GM21528 (cell line): Measurements from ENCODE around the gene OGDH.

ENCODE experiments used
- ATAC-seq: cut with Tn5 transposase; IDR thresholded peaks from one replicate; pipeline ENCODE4 v1.9.1; 2021; ENCODE audit warnings: mild to moderate bottlenecking, moderate library complexity; ENCODE audit not compliant: unreplicated experiment, low FRiP score

The OGDH gene

DNA sequence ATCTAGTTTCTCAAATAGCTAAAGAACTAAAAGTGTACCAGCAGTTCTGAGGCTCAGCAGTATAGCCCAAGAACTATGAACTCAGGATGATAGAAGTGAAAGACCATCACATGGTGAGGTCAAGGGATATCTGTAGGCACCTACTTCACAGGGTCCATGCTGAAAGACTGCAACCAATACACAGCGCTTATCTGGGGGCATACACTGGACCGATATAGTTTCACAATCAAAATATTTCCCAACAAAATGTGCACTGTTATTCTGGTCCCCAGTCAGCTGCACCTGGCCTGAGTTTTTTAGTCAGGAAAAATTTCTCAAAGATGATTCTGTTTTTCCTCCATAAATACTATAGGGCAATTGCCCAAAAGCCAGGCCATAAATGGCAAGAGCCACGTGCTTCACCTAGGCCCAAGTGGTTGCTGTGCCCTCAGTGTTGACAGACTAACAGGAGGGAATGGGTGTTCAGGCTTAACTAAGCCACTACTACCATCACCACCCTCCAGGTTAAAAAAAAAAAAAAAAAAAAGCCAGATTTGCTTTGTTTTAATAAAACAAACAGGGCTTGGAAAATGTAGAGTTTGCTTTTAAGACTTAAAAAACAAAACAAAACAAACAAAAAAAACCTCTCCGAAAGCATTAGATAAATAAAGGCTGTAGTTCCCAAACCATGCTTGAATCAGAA, 58.5 kb downstream of the OGDH start:
- ATAC-seq, result no peak

DNA sequence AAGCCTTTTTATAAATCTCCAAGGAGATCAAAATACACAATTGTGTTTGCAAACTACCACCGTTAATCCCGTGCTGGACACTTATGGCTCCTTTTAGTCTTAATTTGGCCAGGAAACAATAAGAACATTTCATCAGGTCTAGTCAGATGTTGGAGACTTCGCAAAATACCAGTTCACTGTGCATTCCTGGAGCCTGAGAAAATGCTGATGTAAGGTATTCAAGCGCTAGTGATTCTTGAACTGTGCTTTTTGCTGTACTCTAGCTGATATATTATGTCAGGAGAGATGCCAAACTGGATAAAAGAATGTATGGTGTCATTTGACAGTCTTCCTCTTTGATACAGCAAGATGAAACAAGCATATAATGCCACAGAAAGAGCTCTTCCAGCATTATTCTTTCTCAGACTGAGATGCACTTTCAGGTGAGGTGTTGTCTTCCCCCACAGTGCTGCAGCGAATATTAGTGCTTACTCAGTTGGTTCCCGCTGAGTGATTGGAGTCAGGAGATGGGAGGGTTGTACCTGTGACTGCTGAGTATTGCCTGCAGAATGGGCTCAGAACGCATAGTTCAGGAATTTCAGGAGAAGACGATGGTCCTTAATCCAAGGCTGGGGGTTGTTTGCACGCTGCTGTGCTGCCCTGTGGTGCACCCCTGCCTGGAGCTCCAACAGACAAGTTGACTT, 59.2 kb downstream of the OGDH start:
- ATAC-seq, result no peak

DNA sequence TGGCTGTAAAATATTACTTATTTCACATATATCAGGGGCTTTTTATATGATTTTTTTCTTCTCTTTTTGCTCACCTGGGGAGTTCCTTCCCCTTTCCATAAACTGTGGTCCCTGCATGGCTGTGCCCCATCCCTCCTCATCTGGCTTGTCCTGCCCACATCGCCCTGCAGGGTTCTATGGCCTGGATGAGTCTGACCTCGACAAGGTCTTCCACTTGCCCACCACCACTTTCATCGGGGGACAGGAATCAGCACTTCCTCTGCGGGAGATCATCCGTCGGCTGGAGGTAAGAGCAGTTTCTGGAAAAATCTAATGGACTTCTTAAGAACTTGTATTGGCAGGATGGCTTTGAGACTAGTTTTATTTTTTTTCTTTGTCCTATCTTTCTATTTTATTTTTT, 60.1 kb downstream of the OGDH start:
- no peak for ATAC-seq

DNA sequence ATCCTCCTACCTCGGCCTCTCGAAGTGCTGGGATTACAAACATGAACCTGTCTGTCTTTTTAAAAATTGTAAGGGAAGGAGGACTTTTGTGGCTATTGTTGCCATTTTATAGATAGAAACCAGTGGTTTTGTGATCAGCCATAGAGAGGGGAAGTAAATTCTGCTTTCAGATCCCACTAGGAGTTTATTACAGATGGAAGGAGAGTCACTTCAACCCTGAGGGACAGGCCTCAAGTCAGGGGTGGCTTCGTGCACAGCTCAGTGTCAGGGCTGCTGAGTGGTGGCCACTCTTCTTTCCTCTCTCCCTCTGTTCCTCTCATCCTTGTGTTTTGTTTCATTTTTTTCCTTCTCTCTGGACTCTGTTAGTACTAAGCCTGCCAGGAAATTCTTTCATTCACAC, 60.8 kb downstream of the OGDH start:
- no peak for ATAC-seq

DNA sequence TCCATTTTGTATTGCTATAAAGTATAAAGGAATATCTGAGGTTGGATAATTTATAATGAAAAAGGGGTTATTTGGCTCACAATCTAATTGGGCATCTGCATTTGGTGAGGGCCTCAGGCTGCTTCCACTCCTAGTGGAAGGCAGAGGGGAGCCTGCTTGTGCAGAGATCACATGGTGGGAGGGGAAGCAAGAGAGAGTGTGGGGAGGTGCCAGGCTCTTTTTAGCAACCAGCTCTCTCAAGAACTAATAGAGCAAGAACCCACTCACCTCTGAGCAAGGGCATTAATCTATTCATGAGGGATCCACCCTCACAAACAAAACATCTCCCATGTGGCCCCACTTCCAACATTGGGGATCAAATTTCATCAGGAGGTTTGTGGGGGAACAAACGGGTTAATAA, 64.6 kb downstream of the OGDH start:
- no peak for ATAC-seq

DNA sequence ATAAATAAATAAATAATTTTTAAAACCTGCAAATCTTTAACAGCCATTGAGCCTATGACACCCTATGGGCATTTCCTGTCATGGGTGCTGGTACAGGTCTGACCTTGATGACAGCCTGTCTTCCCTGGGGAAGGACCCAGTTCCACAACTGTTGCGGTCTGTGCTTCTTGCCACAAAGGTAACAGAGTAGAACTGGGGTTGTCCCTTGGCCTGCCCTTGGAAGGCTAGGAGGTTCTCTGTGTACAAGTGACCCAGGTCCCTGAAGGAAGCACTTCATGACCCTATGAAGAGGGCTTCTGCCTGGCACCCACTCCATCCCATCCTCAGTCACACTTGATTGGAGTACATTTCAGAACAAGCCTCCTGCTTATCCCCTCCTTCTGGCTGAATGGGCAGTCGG, 66.9 kb downstream of the OGDH start:
- ATAC-seq, result no peak

DNA sequence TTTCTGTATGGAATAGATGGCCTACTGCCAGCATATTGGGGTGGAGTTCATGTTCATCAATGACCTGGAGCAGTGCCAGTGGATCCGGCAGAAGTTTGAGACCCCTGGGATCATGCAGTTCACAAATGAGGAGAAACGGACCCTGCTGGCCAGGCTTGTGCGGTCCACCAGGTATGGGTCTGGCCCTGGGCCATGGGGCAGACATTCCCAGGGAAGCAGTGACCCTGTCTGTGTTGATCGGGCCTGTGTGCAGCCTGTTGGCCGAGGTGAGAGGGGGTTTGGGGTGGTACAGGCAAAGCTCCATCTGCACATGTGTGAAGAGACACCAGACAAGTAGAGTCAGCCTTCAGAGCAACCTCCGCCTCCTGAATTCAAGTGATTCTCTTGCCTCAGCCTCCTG, 67.3 kb downstream of the OGDH start:
- no peak for ATAC-seq

DNA sequence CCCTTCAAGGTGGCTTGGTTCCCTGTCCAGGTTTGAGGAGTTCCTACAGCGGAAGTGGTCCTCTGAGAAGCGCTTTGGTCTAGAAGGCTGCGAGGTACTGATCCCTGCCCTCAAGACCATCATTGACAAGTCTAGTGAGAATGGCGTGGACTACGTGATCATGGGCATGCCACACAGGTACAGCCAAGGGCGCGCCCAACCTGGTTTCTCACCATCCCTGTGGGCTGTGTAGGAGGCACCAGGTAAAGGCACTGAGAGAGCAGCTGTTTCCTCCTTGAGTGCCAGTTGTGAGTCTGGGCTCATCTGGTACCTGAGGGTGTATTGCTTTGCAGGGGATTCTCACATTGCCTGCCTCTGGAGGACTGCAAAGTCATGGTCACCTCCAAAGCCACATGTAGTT, 68.0 kb downstream of the OGDH start:
- ATAC-seq, result no peak

DNA sequence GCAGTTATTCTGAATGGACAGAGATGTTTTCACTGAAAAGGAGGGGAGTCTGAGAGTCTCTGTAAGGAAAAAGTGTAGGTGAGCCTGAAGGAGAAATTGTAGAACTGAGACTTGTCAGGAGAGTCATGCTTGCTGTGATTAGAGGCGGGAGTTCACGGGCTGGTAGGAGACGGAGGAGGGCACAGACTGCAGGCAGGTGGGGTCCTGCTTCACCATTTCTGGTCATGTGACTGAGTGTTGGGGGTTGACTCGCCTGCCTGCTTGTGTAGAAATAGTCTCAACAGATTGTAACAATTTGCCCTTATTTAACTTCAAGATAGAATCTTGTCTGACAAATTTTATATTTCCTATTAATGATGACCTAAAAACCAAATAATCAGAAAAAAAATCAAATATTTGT, 70.3 kb downstream of the OGDH start:
- ATAC-seq, result no peak

DNA sequence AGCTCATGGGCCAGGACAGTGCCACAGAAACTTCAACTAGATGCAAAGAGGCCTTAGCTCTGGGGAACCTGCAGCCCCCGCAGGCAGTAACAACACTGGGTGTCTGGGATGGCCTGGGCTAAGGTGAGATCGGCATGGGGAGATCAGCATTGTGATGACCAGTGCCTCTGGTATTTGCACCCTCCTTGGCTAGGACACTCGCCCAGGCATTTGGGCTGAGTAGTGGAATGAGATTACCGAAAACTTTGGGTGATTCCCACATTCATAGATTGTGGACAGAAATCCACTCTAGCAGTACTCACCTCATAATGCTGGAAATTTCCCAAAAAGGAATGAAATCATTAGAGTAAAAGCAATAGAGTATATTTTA, 71.7 kb downstream of the OGDH start:
- no peak for ATAC-seq

DNA sequence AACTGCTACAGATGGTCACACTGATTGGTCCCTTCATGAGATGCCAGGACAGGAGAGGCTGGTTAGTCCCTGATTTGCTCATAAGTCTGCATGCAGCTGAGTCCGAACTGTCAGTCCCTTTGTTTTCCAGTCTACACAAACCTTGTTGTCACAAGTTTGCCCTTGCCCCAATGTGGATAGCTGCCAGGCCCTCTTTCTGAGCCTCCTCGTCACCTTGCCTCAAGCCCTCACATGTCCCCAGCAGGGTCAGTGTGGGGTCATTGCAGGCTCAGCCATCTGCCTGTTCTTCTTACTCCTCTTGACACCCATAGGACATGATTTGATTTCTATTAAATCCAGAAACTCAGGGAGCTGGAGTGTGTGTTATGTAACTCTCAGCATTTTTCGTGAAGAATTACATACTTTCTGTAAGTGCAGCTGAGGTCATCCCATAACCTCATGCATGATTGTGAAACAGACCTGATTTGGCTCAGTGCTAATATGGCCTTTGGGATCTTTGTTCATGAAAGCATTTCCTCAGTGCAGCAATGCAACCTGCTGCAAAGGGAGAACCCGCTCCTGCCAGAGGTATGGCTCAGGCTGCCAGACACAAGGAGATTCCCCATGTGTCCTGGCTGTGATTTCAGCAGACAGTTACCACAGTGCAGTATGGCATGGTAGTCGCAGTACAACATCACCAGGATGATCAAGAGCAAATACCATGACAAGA, 72.2 kb downstream of the OGDH start:
- ATAC-seq, result no peak

DNA sequence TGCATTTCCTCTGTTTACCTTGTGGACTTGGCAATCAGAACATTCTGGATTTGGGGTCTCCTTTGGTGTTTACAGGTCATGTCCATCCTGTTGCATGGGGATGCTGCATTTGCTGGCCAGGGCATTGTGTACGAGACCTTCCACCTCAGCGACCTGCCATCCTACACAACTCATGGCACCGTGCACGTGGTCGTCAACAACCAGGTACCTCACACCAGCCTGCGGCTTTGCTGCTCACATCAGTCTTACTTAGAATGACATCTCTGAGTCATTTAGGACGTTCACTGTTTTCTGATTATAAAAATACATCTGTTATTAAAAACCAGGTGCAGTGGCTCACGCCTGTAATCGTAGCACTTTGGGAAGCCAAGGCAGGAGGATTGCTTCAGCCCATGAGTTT, 75.2 kb downstream of the OGDH start:
- no peak for ATAC-seq

DNA sequence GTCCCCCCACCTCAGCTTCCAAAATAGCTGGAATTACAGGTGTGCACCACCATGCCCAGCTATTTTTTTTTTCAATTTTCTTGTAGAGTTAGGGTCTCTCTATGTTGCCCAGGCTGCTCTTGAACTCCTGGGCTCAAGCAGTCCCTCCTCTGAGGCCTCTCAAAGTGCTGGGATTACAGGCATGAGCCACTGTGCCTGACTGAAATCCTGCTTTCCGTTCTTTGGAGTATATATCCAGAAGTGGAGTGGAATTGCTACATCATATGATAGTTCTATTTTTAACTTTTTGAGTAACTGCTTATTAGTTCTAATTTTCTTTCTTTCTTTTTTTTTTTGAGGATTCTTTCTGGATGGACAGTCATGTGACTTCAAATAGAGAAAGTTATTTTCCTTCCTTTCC, 79.3 kb downstream of the OGDH start:
- no peak for ATAC-seq

DNA sequence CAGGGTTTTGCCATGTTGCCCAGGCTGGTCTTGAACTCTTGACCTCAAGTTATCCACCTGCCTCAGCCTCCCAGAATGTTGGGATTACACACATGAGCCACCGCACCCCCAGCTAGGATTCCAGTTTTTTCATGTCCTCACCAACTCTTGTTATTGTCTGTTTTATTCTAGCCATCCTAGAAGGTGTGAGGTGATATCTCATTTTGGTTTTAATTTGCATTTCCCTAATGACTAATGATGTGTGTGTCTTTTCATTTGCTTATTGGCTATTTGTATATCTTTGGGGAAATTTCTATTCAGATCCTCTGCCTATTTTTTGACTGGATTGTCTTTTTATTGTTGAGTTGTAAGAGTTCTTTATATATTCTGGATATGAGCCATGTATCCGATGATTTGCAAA, 83.0 kb downstream of the OGDH start:
- no peak for ATAC-seq

DNA sequence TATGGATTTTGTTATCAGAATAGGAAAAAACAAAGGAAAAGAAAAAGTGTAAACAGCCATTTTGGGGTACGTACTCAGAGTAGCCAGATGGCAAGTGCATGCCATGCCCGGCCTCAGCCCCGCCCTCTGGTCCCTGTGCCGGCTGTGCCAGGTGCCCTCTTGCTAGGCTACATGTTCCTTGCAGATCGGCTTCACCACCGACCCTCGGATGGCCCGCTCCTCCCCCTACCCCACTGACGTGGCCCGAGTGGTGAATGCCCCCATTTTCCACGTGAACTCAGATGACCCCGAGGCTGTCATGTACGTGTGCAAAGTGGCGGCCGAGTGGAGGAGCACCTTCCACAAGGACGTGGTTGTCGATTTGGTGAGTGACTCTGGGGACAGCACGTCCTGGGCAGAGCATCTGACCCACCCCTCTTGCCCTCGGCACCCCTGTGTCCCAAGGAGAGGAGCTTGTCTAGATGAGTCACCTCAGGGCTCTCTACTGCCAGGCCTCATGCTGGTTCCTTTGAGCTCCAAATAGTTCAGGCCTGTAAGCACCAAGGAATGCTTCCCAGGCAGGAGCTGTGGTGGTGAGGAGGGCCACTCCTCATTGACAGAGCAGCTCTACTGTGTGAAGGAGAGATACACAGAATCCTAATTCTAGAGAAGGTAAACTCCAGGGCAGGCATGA, 87.3 kb downstream of the OGDH start:
- no peak for ATAC-seq

DNA sequence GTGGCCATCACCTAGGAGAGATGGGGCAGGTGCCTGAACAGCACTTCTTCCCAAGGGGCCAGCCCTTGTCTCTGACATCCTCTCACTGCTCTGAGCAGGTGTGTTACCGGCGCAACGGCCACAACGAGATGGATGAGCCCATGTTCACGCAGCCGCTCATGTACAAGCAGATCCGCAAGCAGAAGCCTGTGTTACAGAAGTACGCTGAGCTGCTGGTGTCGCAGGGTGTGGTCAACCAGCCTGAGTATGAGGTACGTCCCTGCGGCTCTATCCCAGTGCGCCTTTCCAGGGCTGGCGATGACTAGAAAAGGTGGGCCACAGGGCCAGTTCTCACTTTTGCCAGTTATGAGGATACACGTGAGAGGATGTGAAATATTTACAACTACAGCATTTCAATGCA, 87.9 kb downstream of the OGDH start:
- ATAC-seq, result no peak

DNA sequence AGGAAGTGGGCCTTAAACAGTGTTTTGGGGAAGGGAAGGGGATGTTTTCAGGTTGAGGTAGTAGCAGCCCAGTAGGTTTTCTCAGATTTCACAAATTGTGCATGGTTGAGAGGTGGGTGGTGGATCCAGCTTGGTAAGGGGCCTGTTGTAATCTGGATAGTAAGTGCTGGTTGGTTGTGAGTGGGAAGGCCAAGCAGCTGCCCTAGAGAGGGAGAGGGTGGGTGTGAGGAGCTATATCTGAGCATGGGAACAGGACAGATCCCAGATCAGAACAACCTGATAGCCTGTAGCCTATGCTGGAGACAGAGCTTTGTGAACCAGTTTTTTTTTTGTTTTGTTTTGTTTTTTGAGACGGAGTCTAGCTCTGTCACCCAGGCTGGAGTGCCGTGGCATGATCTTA, 88.3 kb downstream of the OGDH start:
- ATAC-seq, result no peak

DNA sequence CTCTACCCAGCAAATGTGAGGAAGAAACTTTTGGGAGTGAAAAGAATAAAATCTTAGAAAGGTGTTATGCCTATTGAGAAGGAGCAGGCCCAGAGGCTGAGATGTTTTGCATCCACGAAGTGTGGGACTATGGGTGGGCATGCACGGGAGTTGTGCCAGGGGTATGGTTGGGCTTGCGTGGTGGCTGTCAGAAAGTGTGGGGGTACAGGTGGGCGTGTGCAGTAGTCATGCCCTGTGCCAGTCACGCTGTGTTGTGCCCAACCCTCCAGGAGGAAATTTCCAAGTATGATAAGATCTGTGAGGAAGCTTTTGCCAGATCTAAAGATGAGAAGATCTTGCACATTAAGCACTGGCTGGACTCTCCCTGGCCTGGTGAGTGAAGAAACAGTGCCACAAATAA, 89.3 kb downstream of the OGDH start:
- no peak for ATAC-seq

DNA sequence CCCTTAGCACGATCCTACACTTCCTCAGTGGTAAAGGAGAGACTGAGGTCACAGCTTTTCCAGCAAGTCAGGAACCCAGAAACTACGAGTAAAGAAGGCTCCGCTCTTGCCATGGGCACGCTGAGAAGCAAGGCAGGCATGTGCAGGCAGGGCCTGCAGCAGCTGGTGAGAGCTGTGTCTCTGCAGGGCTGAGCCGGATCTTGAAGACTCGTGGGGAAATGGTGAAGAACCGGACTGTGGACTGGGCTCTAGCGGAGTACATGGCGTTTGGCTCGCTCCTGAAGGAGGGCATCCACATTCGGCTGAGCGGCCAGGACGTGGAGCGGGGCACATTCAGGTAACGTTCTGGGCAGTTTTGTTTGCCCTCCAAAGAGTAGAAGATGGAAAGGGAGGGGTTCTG, 90.3 kb downstream of the OGDH start:
- ATAC-seq, result no peak

DNA sequence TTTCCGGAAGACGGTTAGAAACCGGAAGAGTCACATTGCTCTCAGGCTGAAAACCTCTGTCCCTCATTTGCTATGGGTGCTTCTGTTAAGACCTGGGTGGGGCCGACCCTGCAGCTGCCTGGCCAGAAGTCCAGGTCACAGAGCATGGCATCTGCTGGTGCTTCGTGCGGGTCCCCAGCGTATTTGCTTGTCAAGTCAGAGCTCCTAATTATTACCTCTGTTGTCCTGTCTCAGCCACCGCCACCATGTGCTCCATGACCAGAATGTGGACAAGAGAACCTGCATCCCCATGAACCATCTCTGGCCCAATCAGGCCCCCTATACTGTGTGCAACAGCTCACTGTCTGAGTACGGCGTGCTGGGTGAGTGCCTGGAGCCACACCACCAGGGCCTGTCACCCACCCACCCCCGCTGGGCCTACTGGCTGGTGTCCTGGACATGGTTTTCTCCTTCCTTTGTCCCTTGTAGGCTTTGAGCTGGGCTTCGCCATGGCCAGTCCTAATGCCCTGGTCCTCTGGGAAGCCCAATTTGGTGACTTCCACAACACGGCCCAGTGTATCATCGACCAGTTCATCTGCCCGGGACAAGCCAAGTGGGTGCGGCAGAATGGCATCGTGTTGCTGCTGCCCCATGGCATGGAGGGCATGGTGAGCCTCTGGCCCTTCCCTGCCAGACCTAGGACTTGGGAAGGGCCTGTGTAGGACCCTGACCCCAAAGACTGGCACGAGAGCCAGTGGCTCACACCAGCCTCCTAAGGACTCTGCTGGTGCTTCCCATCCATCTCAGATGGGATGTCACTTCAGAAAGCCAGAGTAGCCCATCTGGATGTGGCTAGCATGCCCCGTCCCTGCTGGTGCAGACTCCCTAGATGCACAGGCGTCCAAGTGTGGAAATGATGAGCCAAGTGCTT, 91.0 kb downstream of the OGDH start:
- ATAC-seq, result no peak
